ENCODE data around the gene TBL1Y. TPM values are rescaled to one million over a fixed set of nuclear protein-coding genes. Genes with fewer than 3 reads are reported as not detected.

Gene TBL1Y
- total and polyA plus RNA-seq, 2 of the 4 experiments (the other 2 are of a cell fraction) = not detected

GRCh38 chrY:6999905-7000304, 89.4 kb downstream of the TBL1Y start:
- Histone ChIP-seq H3K14ac (replicated peaks; ENCODE audit: low read depth, low read length) (no peak overlapping the region), H4K5ac (ENCODE audit: low read depth, low read length) (no peak overlapping the region), H4K20me1 (ENCODE audit: insufficient read depth, low read length) (no peaks in the 10 kb centered on the region), H3K23ac (ENCODE audit: low read depth, low read length) (no peak overlapping the region), H3K18ac (ENCODE audit: low read depth, low read length) (no peak overlapping the region), H2BK5ac (ENCODE audit: low read depth, low read length, poor library complexity, severe bottlenecking) (no peak overlapping the region), H3K4ac (ENCODE audit: low read depth, low read length) (no peak overlapping the region), H3K56ac (ENCODE audit: extremely low read depth, insufficient read depth, low read length) (no peak overlapping the region), H2AFZ (replicated peaks; ENCODE audit: low read length, poor library complexity) (no peak overlapping the region), H3K27me3 (ENCODE audit: control insufficient read depth, insufficient read depth, low read length) (no peaks in the 10 kb centered on the region), H4K91ac (ENCODE audit: insufficient read depth, low read depth, low read length) (no peak overlapping the region), H3K9me3 (ENCODE audit: control insufficient read depth, insufficient read depth, low read length) (no peaks in the 10 kb centered on the region), H4K8ac (ENCODE audit: low read depth in 2 of 2, low read length in 2 of 2) (no peak overlapping the region), H3K27ac (ENCODE audit: insufficient read depth, low read length) (no peak overlapping the region), H3K9me1 (ENCODE audit: insufficient read depth, low read length) (no peaks in the 10 kb centered on the region), H3K79me1 (ENCODE audit: low read depth in 1 of 2, low read length in 2 of 2) (no peaks in the 10 kb centered on the region), H3K4me1 (ENCODE audit: control insufficient read depth, insufficient read depth, low read length) (no peaks in the 10 kb centered on the region), H2AK5ac (ENCODE audit: low read depth, low read length) (no peak overlapping the region), H3K36me3 (ENCODE audit: control insufficient read depth, insufficient read depth, low read length) (no peaks in the 10 kb centered on the region), H2BK15ac (ENCODE audit: low read depth, low read length) (no peak overlapping the region), H3K9ac (ENCODE audit: low read depth, low read length) (no peak overlapping the region), H2AK9ac (replicated peaks; ENCODE audit: low read depth, low read length, poor library complexity) (no peak overlapping the region), H3K4me3 (ENCODE audit: insufficient read depth, low read depth, low read length) (no peak overlapping the region), H2BK120ac (ENCODE audit: low read depth, low read length) (no peak overlapping the region), H3K4me2 (ENCODE audit: low read depth, low read length) (no peak overlapping the region), H2BK20ac (ENCODE audit: low read depth, low read length) (no peak overlapping the region)
- in situ Hi-C loops (cut with MboI; ENCODE audit: low sequenced_read_pairs) (no loop called here), intact Hi-C loops (cut with micrococcal nuclease) (no loop called here), dilution Hi-C loops (cut with HindIII; ENCODE audit: low sequenced_read_pairs, unreplicated experiment) (no loop called here)
- ChIA-PET POLR2A (ENCODE audit: unreplicated experiment) (no interaction called here), CTCF (no interaction called here)
- ATAC-seq (ENCODE audit: low read depth) (no peak), DNase-seq (no peak)
- TF ChIP-seq RAD21 (IDR thresholded peaks at IDR 0.05; ENCODE audit: low read length) = no peak
- no peak for TF ChIP-seq CHD1 (IDR thresholded peaks at IDR 0.05; ENCODE audit: low read depth, low read length)
- TF ChIP-seq FOS (IDR thresholded peaks at IDR 0.05; ENCODE audit: low read depth, low read length) = no peak
- TF ChIP-seq CTCF (conservative IDR thresholded peaks at IDR 0.05; ENCODE audit: low read depth, low read length) = no peak
- no peak for TF ChIP-seq USF2 (IDR thresholded peaks at IDR 0.05; ENCODE audit: low read depth, low read length)
- TF ChIP-seq NFE2L2 (IDR thresholded peaks at IDR 0.05; ENCODE audit: low read depth, low read length) = no peak
- no peak for TF ChIP-seq MXI1 (IDR thresholded peaks at IDR 0.05; ENCODE audit: borderline replicate concordance, low read depth, low read length)
- TF ChIP-seq RCOR1 (IDR thresholded peaks at IDR 0.05; ENCODE audit: insufficient replicate concordance, low read length) = no peak
- TF ChIP-seq POLR2A (IDR thresholded peaks at IDR 0.05; ENCODE audit: low read depth, low read length) = no peak
- no peak for TF ChIP-seq BHLHE40 (IDR thresholded peaks at IDR 0.05; ENCODE audit: low read depth, low read length)
- no peak for TF ChIP-seq MAZ (IDR thresholded peaks at IDR 0.05; ENCODE audit: borderline replicate concordance, low read depth, low read length)
- no peak for TF ChIP-seq CEBPB (IDR thresholded peaks at IDR 0.05; ENCODE audit: low read depth, low read length)
- TF ChIP-seq ELK1 (IDR thresholded peaks at IDR 0.05; ENCODE audit: borderline replicate concordance, low read depth, low read length) = no peak
- TF ChIP-seq SMC3 (IDR thresholded peaks at IDR 0.05; ENCODE audit: low read depth, low read length) = no peak
- no peak for TF ChIP-seq MAFK (IDR thresholded peaks at IDR 0.05; ENCODE audit: low read depth, low read length)
- no CpG with 5 or more reads among the region's 2 CpGs for WGBS, 2 experiments (ENCODE audit: extremely low coverage in 2 of 2, insufficient read length in 1 of 2)
- BruUV-seq (replicated peaks) = no TSS peak

Measured in IMR-90 (cell line).